ENCODE measurements around the gene DGKH. TPM values are rescaled to one million over a fixed set of nuclear protein-coding genes. Genes with fewer than 3 reads are reported as not detected.

The DGKH gene
- total and polyA plus RNA-seq, 2 of the 13 experiments (the other 11 are each of a cell fraction or from before 2014, with no cell fraction given): 0.01 to 0.13 TPM

DNA sequence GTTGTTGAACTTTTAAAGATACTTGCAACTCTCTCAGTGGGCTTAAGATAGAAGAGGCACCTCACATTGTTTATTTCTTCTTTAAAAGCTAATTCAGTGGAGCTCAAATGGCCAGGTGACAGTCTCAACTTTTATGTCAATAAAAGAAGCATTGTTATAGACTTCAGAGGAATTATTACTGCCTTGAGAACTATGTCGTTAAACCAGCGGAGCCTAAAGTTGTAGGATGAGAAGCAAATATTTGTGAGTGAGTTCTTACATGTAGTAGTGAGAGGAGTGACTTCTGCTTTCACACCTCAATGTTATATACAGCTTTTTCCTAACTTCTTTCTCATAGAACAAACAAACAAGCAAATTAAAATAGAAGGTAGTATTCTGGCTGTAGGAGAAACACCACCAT is 31.2 kb upstream of the DGKH start:
- Histone ChIP-seq H3K4me1 (ENCODE audit: insufficient read depth, low read length) (no peaks in the 10 kb centered on the region), H3K4me3 (replicated peaks in 1 of 3; ENCODE audit: insufficient read depth in 1 of 3, low read depth in 2 of 3, low read length in 3 of 3) (no peak overlapping the region), H3K9ac (ENCODE audit: insufficient read depth, low read depth, low read length) (no peak overlapping the region), H3K79me2 (ENCODE audit: insufficient read depth, low read length) (no peaks in the 10 kb centered on the region), H3K9me3 (ENCODE audit: low read length) (no peaks in the 10 kb centered on the region), H3K36me3 (replicated peaks in 1 of 2; ENCODE audit: control insufficient read depth in 1 of 2, insufficient read depth in 2 of 2, low read length in 2 of 2) (no peaks in the 10 kb centered on the region), H4K20me1 (ENCODE audit: insufficient read depth, low read length) (no peaks in the 10 kb centered on the region), H3K27ac (ENCODE audit: extremely low read length, insufficient read depth, low read length) (no peak overlapping the region), H2AFZ (ENCODE audit: low read length) (no peak overlapping the region), H3K4me2 (ENCODE audit: low read depth, low read length) (no peak overlapping the region), H3K27me3 (ENCODE audit: control insufficient read depth in 1 of 2, insufficient read depth in 2 of 2, low read length in 2 of 2) (no peaks in the 10 kb centered on the region)
- intact Hi-C loops (cut with micrococcal nuclease; ENCODE audit: unreplicated experiment): no loop called here
- TF ChIP-seq POGZ (CRISPR knock-in tag; IDR thresholded peaks at IDR 0.05): no peak
- TF ChIP-seq, protein P1, sequence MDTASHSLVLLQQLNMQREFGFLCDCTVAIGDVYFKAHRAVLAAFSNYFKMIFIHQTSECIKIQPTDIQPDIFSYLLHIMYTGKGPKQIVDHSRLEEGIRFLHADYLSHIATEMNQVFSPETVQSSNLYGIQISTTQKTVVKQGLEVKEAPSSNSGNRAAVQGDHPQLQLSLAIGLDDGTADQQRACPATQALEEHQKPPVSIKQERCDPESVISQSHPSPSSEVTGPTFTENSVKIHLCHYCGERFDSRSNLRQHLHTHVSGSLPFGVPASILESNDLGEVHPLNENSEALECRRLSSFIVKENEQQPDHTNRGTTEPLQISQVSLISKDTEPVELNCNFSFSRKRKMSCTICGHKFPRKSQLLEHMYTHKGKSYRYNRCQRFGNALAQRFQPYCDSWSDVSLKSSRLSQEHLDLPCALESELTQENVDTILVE (CRISPR knock-in tag; IDR thresholded peaks at IDR 0.05): no peak
- no peak for TF ChIP-seq PCBP2 (optimal IDR thresholded peaks at IDR 0.05; ENCODE audit: low read depth, low read length, poor library complexity, severe bottlenecking)
- TF ChIP-seq, protein P2, sequence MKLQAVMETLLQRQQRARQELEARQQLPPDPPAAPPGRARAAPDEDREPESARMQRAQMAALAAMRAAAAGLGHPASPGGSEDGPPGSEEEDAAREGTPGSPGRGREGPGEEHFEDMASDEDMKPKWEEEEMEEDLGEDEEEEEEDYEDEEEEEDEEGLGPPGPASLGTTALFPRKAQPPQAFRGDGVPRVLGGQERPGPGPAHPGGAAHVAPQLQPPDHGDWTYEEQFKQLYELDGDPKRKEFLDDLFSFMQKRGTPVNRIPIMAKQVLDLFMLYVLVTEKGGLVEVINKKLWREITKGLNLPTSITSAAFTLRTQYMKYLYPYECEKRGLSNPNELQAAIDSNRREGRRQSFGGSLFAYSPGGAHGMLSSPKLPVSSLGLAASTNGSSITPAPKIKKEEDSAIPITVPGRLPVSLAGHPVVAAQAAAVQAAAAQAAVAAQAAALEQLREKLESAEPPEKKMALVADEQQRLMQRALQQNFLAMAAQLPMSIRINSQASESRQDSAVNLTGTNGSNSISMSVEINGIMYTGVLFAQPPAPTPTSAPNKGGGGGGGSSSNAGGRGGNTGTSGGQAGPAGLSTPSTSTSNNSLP (IDR thresholded peaks at IDR 0.05; ENCODE audit: low read depth, low read length): no peak
- no peak for TF ChIP-seq LRRFIP1 (CRISPR knock-in tag; conservative IDR thresholded peaks at IDR 0.05)
- no peak for TF ChIP-seq MTF2 (CRISPR knock-in tag; IDR thresholded peaks at IDR 0.05; ENCODE audit: borderline replicate concordance)
- TF ChIP-seq, protein P3, sequence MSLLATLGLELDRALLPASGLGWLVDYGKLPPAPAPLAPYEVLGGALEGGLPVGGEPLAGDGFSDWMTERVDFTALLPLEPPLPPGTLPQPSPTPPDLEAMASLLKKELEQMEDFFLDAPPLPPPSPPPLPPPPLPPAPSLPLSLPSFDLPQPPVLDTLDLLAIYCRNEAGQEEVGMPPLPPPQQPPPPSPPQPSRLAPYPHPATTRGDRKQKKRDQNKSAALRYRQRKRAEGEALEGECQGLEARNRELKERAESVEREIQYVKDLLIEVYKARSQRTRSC (CRISPR knock-in tag; IDR thresholded peaks at IDR 0.05; ENCODE audit: low read depth): no peak
- no peak for TF ChIP-seq GZF1 (CRISPR knock-in tag; IDR thresholded peaks at IDR 0.05)
- TF ChIP-seq XRCC5 (optimal IDR thresholded peaks at IDR 0.05; ENCODE audit: low read length): no peak
- no peak for TF ChIP-seq GTF2F1 (IDR thresholded peaks at IDR 0.05; ENCODE audit: low read length)
- TF ChIP-seq ZNF280B (CRISPR knock-in tag; IDR thresholded peaks at IDR 0.05; ENCODE audit: borderline replicate concordance): no peak
- TF ChIP-seq ETV5 (CRISPR knock-in tag; IDR thresholded peaks at IDR 0.05; ENCODE audit: borderline replicate concordance): no peak
- no peak for ATAC-seq
- 52% methylated on average over 2 of the region's 2 CpGs for WGBS (ENCODE audit: low lambda C conversion rate)
- POLR2A ChIA-PET: no interaction called here
- in situ Hi-C loops (cut with HindIII; ENCODE audit: extremely low pct_ligation_motif_present, low pct_unique_long_range_greater_than_20kb): no loop called here
- CTCF ChIA-PET (ENCODE audit: low intra/inter-chr PET ratio, low total read pairs): no interaction called here
- FAIRE-seq: no peak
- no peak for DNase-seq (ENCODE audit: low spot score)
- BruUV-seq (replicated peaks): no TSS peak
